OCI-LY3 (cell line): ENCODE results near the gene CDH20.

ENCODE experiments used
- H2AFZ ChIP-seq: fragments of 200-600, 300-600 bp; shearing (Covaris generic); 2 replicates; pipeline ENCODE4 v1.6.0; 2014; ENCODE audit warnings: antibody characterized with exemption, low read depth, low read length
- H3K27ac ChIP-seq: fragments of 200-600, 300-600 bp; sonication (generic); 2 replicates; pipeline ENCODE4 v1.5.1; 2014; ENCODE audit warnings: mild to moderate bottlenecking, low read length, moderate library complexity, mixed read lengths
- H3K27me3 ChIP-seq: fragments of 200-600, 300-600 bp; sonication (generic); 2 replicates; pipeline ENCODE4 v1.6.1; 2014; ENCODE audit warnings: low read depth, low read length, mixed read lengths
- H3K36me3 ChIP-seq: fragments of 200-600, 300-600 bp; sonication (generic); replicated peaks from 2 replicates; pipeline ENCODE3; 2014; ENCODE audit warnings: low read depth, low read length, mixed read lengths
- H3K4me1 ChIP-seq: fragments of 300-600, 200-600 bp; sonication (generic); 2 replicates; pipeline ENCODE4 v1.6.1; 2014; ENCODE audit warnings: low read length, mixed read lengths
- H3K4me2 ChIP-seq: fragments of 200-600, 300-600 bp; sonication (generic); 2 replicates; pipeline ENCODE4 v1.6.1; 2014; ENCODE audit warnings: low read length, mixed read lengths
- H3K4me3 ChIP-seq: fragments of 300-600, 200-600 bp; sonication (generic); 2 replicates; pipeline ENCODE4 v1.5.1; 2014; ENCODE audit warnings: antibody characterized with exemption, mild to moderate bottlenecking, low read length, moderate library complexity
- H3K79me2 ChIP-seq: fragments of 300-600, 200-600 bp; shearing (Covaris generic); 2 replicates; pipeline ENCODE4 v1.6.1; 2014; ENCODE audit warnings: mild to moderate bottlenecking, low read length, mixed read lengths
- H3K9ac ChIP-seq: fragments of 300-600, 200-600 bp; shearing (Covaris generic); 2 replicates; pipeline ENCODE4 v1.6.0; 2014; ENCODE audit warnings: mild to moderate bottlenecking, low read length, moderate library complexity
- H3K9me3 ChIP-seq: fragments of 200-600, 300-600 bp; shearing (Covaris generic); 2 replicates; pipeline ENCODE4 v1.6.1; 2014; ENCODE audit warnings: low read length, mixed read lengths; ENCODE audit not compliant: insufficient read depth
- H4K20me1 ChIP-seq: fragments of 200-600, 300-600 bp; sonication (generic); 2 replicates; pipeline ENCODE4 v1.6.1; 2016; ENCODE audit warnings: low read length, mixed read lengths; ENCODE audit not compliant: insufficient read depth
- CTCF ChIP-seq: fragments of 200-600, 300-600 bp; sonication (generic); IDR thresholded peaks from 2 replicates; pipeline ENCODE4 v1.5.1; 2014; ENCODE audit warnings: antibody characterized with exemption, low read length, low read depth
- EZH2phosphoT487 ChIP-seq: fragments of 200-600 bp; shearing (Covaris generic); IDR thresholded peaks from 2 replicates; pipeline ENCODE4 v1.6.1; 2018; ENCODE audit warnings: antibody characterized with exemption, mixed run types, low read depth

The CDH20 gene

GRCh38 chr18:61572871-61573270 is 239.6 kb downstream of the CDH20 start:
- no peaks in the 10 kb centered on the region for H3K36me3 ChIP-seq
- H3K4me2 ChIP-seq, result no peak overlapping the region
- no peaks in the 10 kb centered on the region for H3K9me3 ChIP-seq

GRCh38 chr18:61574665-61575064 is 241.4 kb downstream of the CDH20 start:
- H3K9ac ChIP-seq, result no peak overlapping the region
- no peak overlapping the region for H3K27ac ChIP-seq
- no peaks in the 10 kb centered on the region for H3K79me2 ChIP-seq
- TF ChIP-seq EZH2phosphoT487, result no peak
- TF ChIP-seq CTCF, result no peak
- H3K27me3 ChIP-seq, result peaks cover 45% of the 10 kb centered on the region
- no peak overlapping the region for H3K4me3 ChIP-seq
- no peaks in the 10 kb centered on the region for H4K20me1 ChIP-seq
- H3K4me1 ChIP-seq, result peaks cover 14% of the 10 kb centered on the region
- no peaks in the 10 kb centered on the region for H3K36me3 ChIP-seq
- H3K4me2 ChIP-seq, result no peak overlapping the region; the same call in 1 of the 2 replicates
- no peaks in the 10 kb centered on the region for H3K9me3 ChIP-seq
- no peak overlapping the region for H2AFZ ChIP-seq

More at GRCh38 chr18:61572871-61573270, 239.6 kb downstream of the CDH20 start:
- Histone ChIP-seq H3K4me3 (no peak overlapping the region), H3K79me2 (no peaks in the 10 kb centered on the region), H3K27ac (no peak overlapping the region), H4K20me1 (no peaks in the 10 kb centered on the region), H3K27me3 (peaks cover 31% of the 10 kb centered on the region), H3K9ac (no peak overlapping the region), H3K4me1 (peaks cover 11% of the 10 kb centered on the region), H2AFZ (no peak overlapping the region)
- no peak for TF ChIP-seq CTCF
- TF ChIP-seq EZH2phosphoT487, result no peak

GRCh38 chr18:61575419-61575818 is 242.2 kb downstream of the CDH20 start:
- peaks cover 51% of the 10 kb centered on the region for H3K27me3 ChIP-seq
- H3K4me2 ChIP-seq, result peak overlapping the region; percentile 1; the same call in 1 of the 2 replicates
- no peaks in the 10 kb centered on the region for H3K79me2 ChIP-seq
- no peak overlapping the region for H3K27ac ChIP-seq
- peaks cover 16% of the 10 kb centered on the region for H3K4me1 ChIP-seq
- H4K20me1 ChIP-seq, result no peaks in the 10 kb centered on the region
- H3K9ac ChIP-seq, result no peak overlapping the region
- H3K36me3 ChIP-seq, result no peaks in the 10 kb centered on the region
- TF ChIP-seq CTCF (no peak), EZH2phosphoT487 (no peak)
- no peaks in the 10 kb centered on the region for H3K9me3 ChIP-seq
- no peak overlapping the region for H2AFZ ChIP-seq
- no peak overlapping the region for H3K4me3 ChIP-seq

- H4K20me1 ChIP-seq, result no peaks in the 10 kb centered on the region
- peaks cover 60% of the 10 kb centered on the region for H3K27me3 ChIP-seq
- H3K4me2 ChIP-seq, result peak overlapping the region; percentile 63; the same call in 1 of the 2 replicates
- H3K27ac ChIP-seq, result no peak overlapping the region
- no peak overlapping the region for H3K4me3 ChIP-seq
- no peak overlapping the region for H2AFZ ChIP-seq
- no peaks in the 10 kb centered on the region for H3K36me3 ChIP-seq
- peaks cover 24% of the 10 kb centered on the region for H3K4me1 ChIP-seq
- no peak overlapping the region for H3K9ac ChIP-seq
- H3K79me2 ChIP-seq, result no peaks in the 10 kb centered on the region
- H3K9me3 ChIP-seq, result no peaks in the 10 kb centered on the region
- no peak for TF ChIP-seq CTCF
- TF ChIP-seq EZH2phosphoT487, result no peak
Observed at GRCh38 chr18:61578846-61579245, 245.6 kb downstream of the CDH20 start.
